T47D (cell line): ENCODE measurements around the gene SEMG1.

Experiments
- DNase-seq, 2 experiments: peaks; one replicate each; pipeline versions ENCODE4 v3.0.0 to v3.0.0-alpha.2; 2011 to 2012; ENCODE audit warnings: low read depth in 1 of 2, low spot score in 1 of 2
- JUND ChIP-seq: IDR thresholded peaks from 2 replicates; pipeline ENCODE4 v1.6.1; 2012; ENCODE audit warnings: low read depth
- in situ Hi-C: cut with HindIII; loops from 2 replicates; pipeline ENCODE4 v1.10.0; 2016; ENCODE audit warnings: low sequenced_read_pairs, low pct_unique_long_range_greater_than_20kb

The SEMG1 gene

GRCh38 chr20:45206725-45207124, at the start of gene SEMG1:
SEMG1 (plus strand) TSS chr20:45207033; CDS start chr20:45207054, 21 bp downstream.
- TF ChIP-seq JUND = no peak
- in situ Hi-C loops = no loop called here

DNA sequence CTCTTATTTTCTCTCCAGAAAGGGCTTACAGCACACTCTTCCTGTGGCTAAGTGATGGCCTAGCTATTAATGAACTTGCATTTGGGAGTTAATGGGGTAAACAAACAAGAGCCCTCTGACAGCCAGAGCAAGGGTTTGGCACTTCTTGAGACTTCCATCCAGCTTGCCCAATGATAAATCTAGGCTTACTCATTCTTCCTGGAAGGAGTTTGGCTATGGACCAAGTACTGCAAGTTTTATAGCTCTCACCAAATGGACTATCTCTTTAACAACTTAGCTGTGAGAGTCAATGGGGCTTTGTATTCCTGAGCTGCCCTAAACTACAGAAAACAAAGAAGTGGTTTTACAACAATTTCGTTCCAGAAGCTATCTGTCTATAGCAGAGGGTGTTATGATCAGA, 48.9 kb upstream of the SEMG1 start:
- no peak for TF ChIP-seq JUND
- in situ Hi-C loops = no loop called here
- DNase-seq = no peak

More at GRCh38 chr20:45206725-45207124, at the start of gene SEMG1:
- no peak for DNase-seq

DNA sequence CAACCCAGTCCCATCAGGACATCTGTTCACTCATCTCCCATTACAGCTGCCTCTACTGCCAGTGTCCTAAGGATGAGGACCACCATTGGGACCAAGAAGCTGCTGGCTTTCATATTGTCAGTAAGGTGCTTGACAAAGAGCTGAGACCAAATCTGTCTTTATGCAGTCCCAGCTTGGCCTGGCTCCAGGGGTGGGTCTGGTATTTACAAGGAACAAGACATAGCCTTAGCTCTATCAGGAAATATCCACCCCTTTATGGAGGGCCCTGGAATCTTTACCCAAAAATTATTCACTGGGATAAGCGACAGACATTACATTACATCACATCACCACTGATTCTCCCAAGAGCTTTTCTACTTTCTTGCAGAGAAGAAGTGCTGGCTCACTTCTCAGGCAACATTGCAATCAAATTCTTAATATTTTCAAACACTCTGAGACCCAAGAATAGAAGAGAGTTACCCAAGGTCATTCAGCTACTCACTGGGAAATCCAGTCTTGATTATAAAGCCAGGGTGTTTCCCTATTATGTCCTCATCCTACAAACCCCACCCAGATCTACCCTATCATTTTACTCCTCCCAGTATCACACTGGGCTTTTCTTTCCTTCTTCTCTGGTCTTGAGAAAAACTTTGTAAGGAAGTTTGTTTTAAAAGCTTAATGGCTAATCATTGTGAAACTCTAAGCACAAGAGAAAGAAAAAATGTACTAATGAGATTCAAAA, 43.6 kb upstream of the SEMG1 start:
- no peak for TF ChIP-seq JUND
- in situ Hi-C loops = no loop called here

GRCh38 chr20:45164906-45165305, 41.9 kb upstream of the SEMG1 start:
- no peak for DNase-seq
- in situ Hi-C loops = no loop called here
- TF ChIP-seq JUND = no peak

More for the DNA sequence above, 43.6 kb upstream of the SEMG1 start:
- no peak for DNase-seq

DNA sequence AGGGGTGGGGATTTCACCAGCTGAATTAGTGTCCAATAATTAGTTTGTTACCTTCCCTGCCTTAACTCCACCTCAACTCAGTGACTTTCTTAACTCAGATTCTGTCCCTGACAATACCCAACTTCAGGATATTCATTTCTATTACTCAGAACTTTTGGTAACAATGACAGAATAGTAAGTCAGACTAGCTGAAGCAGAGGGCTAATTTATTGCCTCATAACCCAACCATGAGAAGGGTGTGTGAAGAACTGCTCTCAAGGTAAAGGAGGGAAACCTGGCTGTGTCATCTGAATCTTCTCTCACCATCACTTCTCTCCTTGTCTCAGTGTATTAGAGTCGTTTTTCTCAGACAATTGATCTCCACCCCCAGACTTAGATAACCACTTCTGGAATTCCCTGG, 33.3 kb upstream of the SEMG1 start:
- DNase-seq = no peak
- no peak for TF ChIP-seq JUND
- in situ Hi-C loops = no loop called here

GRCh38 chr20:45174434-45175364, 32.1 kb upstream of the SEMG1 start, which contains the start of gene PI3:
PI3 (plus strand) TSS chr20:45174902; CDS start chr20:45174923, 21 bp downstream.
- no peak for DNase-seq

DNA sequence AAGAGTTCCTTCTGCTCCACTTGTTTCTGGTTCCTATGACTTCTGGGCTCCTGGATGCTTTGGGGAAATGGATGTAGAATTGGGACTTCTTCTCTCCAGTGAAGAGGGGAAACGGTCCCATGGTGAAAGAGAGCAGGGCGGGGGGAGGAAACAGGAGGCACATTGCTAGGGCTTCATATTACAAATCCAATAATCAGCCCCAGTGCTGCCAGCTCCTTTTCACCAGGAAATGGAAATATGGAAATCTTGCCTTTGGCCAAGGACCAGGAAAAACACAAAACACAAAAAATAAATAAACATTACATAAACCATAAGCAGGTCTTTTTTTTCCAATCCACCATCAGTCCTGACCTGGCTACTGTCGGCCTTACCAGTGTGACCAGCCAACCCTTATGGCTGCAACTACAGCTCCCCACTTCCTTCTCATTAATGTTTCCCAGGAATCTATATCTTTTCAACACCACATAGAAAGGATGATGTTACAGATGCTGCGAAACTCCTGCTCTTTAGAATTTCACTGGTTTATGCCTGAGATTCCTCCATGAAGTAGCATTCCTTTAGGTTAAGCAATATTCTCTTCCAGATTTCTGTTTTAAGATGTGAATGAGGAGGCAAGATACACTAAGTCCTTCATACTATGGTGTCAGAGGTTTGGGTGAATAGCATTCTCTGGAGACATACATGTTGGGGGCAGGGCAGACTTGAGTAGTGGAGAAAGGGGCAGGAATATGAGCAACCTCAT, 30.1 kb upstream of the SEMG1 start:
- TF ChIP-seq JUND = no peak
- in situ Hi-C loops = no loop called here

More at GRCh38 chr20:45174434-45175364, 32.1 kb upstream of the SEMG1 start, which contains the start of gene PI3:
- in situ Hi-C loops = no loop called here
- TF ChIP-seq JUND = no peak

DNA sequence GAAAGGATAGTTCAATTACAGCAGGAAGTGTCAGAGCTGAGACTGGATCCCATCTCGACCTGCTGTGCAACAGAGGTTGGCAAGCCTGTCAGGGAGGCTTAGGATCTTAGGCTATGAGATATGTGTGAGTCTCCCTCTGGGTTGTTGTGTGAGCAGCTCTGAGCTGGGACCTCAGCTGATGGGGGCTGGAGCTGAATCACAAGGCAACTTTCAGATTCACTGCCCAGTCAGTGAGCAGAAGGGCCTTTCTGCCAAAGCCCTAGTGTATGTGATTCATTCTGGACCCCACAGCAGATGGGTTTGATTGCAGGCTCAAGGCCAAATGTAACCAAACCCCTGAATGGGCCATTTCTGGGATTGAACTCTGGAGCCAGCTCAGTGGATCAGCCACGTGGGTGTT, 27.7 kb upstream of the SEMG1 start:
- TF ChIP-seq JUND = no peak
- DNase-seq = no peak
- in situ Hi-C loops = no loop called here

More for the DNA sequence above, 30.1 kb upstream of the SEMG1 start:
- peak in 1 of 2 experiments; percentile 9 for DNase-seq

DNA sequence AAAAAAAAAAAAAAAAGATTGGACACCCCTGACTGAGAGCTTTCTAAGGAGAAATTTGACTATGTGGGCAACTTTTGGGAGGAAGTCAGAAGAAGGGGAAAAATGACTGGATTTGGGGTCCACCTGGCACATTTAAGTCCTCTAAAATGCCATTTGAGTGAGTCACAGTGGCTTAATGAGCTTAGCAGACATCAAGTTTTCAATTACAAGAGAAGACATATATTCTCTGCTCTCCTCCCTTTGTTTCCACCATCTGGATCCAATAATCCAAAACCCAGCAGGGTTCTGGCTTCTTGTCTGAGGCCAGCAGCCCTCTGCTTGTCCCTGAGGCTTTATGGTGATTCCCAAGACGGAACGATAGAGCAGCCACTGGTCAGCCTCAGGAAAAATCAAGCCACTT, 25.2 kb upstream of the SEMG1 start:
- no peak for TF ChIP-seq JUND
- in situ Hi-C loops = no loop called here
- DNase-seq = no peak

DNA sequence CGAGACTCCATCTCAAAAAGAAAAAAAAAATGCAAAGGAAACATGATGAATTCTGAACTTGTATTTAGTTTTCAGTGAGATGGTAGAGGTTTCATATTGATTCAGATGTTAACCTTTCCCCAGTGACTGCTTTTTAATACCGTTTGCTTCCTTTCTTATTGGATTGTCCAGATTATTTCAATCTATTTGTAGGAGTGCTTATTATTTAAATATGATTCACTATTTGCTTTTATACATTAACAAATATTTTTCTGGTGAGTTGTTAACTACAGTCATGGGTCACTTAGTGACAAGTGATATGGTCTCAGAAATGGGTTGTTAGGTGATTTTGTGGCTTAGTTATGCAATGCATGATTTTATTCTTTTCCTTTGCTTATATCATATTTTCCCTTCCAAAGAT, 23.7 kb upstream of the SEMG1 start:
- no peak for TF ChIP-seq JUND
- in situ Hi-C loops = no loop called here
- DNase-seq = no peak

GRCh38 chr20:45187693-45188092, 19.1 kb upstream of the SEMG1 start:
- in situ Hi-C loops = no loop called here
- peak in 1 of 2 experiments; percentile 13 for DNase-seq
- no peak for TF ChIP-seq JUND

DNA sequence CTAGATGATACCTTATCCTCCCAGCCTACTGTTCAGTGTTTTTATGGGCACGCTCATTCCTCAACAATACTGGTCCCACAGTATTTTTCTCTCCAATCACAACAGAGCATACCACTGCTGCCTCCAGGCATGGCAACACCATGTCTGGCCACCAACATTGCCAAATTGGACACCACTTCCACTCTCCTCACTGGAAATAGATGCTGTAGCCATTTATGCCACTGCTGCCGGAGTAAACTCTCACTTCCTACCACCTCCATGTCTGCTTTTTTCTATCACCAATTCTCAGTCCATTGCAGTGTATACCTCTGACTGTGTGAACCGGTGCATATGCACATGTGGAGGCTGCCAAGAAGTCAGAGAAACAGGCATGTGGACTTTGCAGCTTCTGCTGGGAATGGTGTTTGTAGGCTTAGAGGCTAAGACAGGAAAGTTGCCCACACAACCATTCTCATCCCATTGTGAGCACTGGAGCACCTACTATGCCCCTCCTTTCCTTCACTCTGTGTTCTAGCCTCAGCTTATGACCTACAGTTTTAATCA, 17.7 kb upstream of the SEMG1 start:
- TF ChIP-seq JUND = no peak
- no peak for DNase-seq
- in situ Hi-C loops = no loop called here
